Measurements from ENCODE around the gene LSS. TPM values are rescaled to one million over a fixed set of nuclear protein-coding genes. Genes with fewer than 3 reads are reported as not detected.

Gene LSS
- polyA plus RNA-seq, 1 donor from 2014 or later: 101 TPM

DNA sequence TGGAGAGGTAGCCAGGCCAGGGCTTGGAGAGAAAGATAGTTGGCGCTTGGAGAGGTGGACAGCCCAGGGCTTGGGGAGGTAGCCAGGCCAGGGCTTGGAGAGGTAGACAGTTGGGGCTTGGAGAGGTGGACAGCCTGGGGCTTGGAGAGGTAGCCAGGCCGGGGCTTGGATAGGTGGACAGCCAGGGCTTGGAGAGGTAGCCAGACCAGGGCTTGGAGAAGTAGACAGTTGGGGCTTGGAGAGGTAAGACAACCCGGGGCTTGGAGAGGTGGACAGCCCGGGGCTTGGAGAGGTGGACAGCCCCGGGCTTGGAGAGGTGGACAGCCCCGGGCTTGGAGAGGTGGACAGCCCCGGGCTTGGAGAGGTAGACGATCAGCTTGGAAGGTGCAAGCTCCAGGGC is 7.7 kb downstream of the LSS start:
- H3K9me3 ChIP-seq (ENCODE audit: low read length): no peaks in the 10 kb centered on the region
- H3K27ac ChIP-seq (ENCODE audit: low read length): no peak overlapping the region
- H2AFZ ChIP-seq (ENCODE audit: low read depth, low read length): no peak overlapping the region
- TF ChIP-seq, protein P1, sequence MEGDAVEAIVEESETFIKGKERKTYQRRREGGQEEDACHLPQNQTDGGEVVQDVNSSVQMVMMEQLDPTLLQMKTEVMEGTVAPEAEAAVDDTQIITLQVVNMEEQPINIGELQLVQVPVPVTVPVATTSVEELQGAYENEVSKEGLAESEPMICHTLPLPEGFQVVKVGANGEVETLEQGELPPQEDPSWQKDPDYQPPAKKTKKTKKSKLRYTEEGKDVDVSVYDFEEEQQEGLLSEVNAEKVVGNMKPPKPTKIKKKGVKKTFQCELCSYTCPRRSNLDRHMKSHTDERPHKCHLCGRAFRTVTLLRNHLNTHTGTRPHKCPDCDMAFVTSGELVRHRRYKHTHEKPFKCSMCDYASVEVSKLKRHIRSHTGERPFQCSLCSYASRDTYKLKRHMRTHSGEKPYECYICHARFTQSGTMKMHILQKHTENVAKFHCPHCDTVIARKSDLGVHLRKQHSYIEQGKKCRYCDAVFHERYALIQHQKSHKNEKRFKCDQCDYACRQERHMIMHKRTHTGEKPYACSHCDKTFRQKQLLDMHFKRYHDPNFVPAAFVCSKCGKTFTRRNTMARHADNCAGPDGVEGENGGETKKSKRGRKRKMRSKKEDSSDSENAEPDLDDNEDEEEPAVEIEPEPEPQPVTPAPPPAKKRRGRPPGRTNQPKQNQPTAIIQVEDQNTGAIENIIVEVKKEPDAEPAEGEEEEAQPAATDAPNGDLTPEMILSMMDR (IDR thresholded peaks at IDR 0.05; ENCODE audit: poor library complexity, severe bottlenecking): no peak
- TF ChIP-seq EZH2 (IDR thresholded peaks at IDR 0.05; ENCODE audit: borderline replicate concordance, insufficient read depth, low read length, poor library complexity, severe bottlenecking) (no peak), SMC3 (conservative IDR thresholded peaks at IDR 0.05; ENCODE audit: poor library complexity) (no peak), REST (IDR thresholded peaks at IDR 0.05; ENCODE audit: borderline replicate concordance) (no peak), RAD21 (conservative IDR thresholded peaks at IDR 0.05) (no peak), POLR2AphosphoS5 (IDR thresholded peaks at IDR 0.05) (no peak), TAF1 (IDR thresholded peaks at IDR 0.05; ENCODE audit: low read depth) (no peak), MXI1 (conservative IDR thresholded peaks at IDR 0.05; ENCODE audit: poor library complexity, severe bottlenecking) (no peak), EP300 (conservative IDR thresholded peaks at IDR 0.05; ENCODE audit: poor library complexity, severe bottlenecking) (no peak)
- H3K36me3 ChIP-seq (ENCODE audit: insufficient read depth, low read length): no peaks in the 10 kb centered on the region
- H3F3A ChIP-seq (ENCODE audit: insufficient read depth, low read length, poor library complexity, severe bottlenecking): no peaks in the 10 kb centered on the region
- no peaks in the 10 kb centered on the region for H3K9me2 ChIP-seq (ENCODE audit: insufficient read depth, low read length)
- H3K4me3 ChIP-seq (ENCODE audit: low read length): no peak overlapping the region
- no peak overlapping the region for H3K9ac ChIP-seq (ENCODE audit: low read length)
- H3K79me2 ChIP-seq (replicated peaks; ENCODE audit: insufficient read depth, low read length): peaks cover 23% of the 10 kb centered on the region
- H3K27me3 ChIP-seq (ENCODE audit: insufficient read depth, low read depth, low read length): no peaks in the 10 kb centered on the region
- no peak overlapping the region for H3K4me2 ChIP-seq (ENCODE audit: low read length)
- no peaks in the 10 kb centered on the region for H4K20me1 ChIP-seq (ENCODE audit: insufficient read depth)

GRCh38 chr21:46220275-46220810 is 8.2 kb downstream of the LSS start:
- peaks cover 20% of the 10 kb centered on the region for H3K79me2 ChIP-seq (replicated peaks; ENCODE audit: insufficient read depth, low read length)
- no peaks in the 10 kb centered on the region for H3F3A ChIP-seq (ENCODE audit: insufficient read depth, low read length, poor library complexity, severe bottlenecking)
- H3K36me3 ChIP-seq (ENCODE audit: insufficient read depth, low read length): no peaks in the 10 kb centered on the region
- H3K27me3 ChIP-seq (ENCODE audit: insufficient read depth, low read depth, low read length): no peaks in the 10 kb centered on the region
- no peaks in the 10 kb centered on the region for H4K20me1 ChIP-seq (ENCODE audit: insufficient read depth)
- no peaks in the 10 kb centered on the region for H3K9me2 ChIP-seq (ENCODE audit: insufficient read depth, low read length)
- no peak for TF ChIP-seq EP300 (conservative IDR thresholded peaks at IDR 0.05; ENCODE audit: poor library complexity, severe bottlenecking)
- TF ChIP-seq, protein P1 (IDR thresholded peaks at IDR 0.05; ENCODE audit: poor library complexity, severe bottlenecking): no peak
- no peak for TF ChIP-seq TAF1 (IDR thresholded peaks at IDR 0.05; ENCODE audit: low read depth)
- no peak for TF ChIP-seq SMC3 (conservative IDR thresholded peaks at IDR 0.05; ENCODE audit: poor library complexity)
- TF ChIP-seq EZH2 (IDR thresholded peaks at IDR 0.05; ENCODE audit: borderline replicate concordance, insufficient read depth, low read length, poor library complexity, severe bottlenecking): no peak
- no peak for TF ChIP-seq REST (IDR thresholded peaks at IDR 0.05; ENCODE audit: borderline replicate concordance)
- no peak for TF ChIP-seq POLR2AphosphoS5 (IDR thresholded peaks at IDR 0.05)
- no peak for TF ChIP-seq RAD21 (conservative IDR thresholded peaks at IDR 0.05)
- no peak for TF ChIP-seq MXI1 (conservative IDR thresholded peaks at IDR 0.05; ENCODE audit: poor library complexity, severe bottlenecking)
- H3K9me3 ChIP-seq (ENCODE audit: low read length): no peaks in the 10 kb centered on the region
- no peak overlapping the region for H3K9ac ChIP-seq (ENCODE audit: low read length)
- no peak overlapping the region for H2AFZ ChIP-seq (ENCODE audit: low read depth, low read length)
- H3K27ac ChIP-seq (ENCODE audit: low read length): no peak overlapping the region
- no peak overlapping the region for H3K4me2 ChIP-seq (ENCODE audit: low read length)
- no peak overlapping the region for H3K4me3 ChIP-seq (ENCODE audit: low read length)

All from neural cell (in vitro differentiated cells).